HG02642 (cell line): ENCODE data around the gene SERBP1.
"Not testable (repeated sequence)": the region's sequence is repeated elsewhere in the genome, so short reads cannot be mapped to it uniquely, and the experiment has no call there.

Experiments used
- ATAC-seq: cut with Tn5 transposase; IDR thresholded peaks from one replicate; pipeline ENCODE4 v1.9.1; 2021; ENCODE audit warnings: mild to moderate bottlenecking; ENCODE audit not compliant: unreplicated experiment, poor library complexity

SERBP1 gene

GRCh38 chr1:67430358-67431155 is at the start of gene SERBP1:
Gene SERBP1, minus strand, starts transcription at chr1:67430402. Its CDS starts 102 bp downstream, at chr1:67430300.
- ATAC-seq: peak; percentile 88

DNA sequence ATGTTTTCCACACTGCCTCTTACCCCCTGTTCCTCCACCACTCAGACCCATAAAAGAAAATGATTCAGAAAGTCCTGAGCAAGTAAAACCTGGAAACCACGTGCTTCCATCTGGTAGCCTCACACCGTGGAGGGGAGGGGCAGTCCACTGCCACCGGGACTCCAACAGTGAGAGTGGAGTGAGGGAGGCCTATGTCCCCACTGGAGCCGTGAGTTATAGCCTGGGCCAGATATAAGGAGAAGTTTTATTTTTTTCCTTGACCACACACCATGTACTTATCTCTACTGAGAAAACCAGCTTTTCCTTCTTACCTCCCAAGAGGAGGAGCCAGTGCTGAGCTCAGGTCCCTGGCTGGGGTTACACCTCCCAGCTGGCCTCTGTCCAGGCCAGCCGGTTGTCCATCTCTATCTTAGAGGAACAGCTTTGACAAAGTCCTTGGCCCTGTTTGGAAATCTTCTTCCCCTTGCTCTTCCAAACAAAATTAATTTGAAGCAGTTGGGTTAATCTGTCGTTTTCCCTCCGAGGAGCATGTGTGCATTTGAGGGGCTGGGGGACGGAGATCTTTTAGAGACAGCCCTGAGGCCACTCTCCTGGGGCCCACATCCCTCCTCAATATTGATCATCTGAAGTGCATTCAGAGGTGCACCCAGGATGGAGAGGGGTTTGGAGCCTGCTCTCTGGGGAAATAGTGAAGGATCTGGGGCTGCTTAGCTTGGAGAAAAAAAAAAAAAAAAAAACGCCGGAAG is 49.1 kb upstream of the SERBP1 start:
- ATAC-seq: no peak

GRCh38 chr1:67476906-67477305 is 46.7 kb upstream of the SERBP1 start:
- ATAC-seq: no peak

DNA sequence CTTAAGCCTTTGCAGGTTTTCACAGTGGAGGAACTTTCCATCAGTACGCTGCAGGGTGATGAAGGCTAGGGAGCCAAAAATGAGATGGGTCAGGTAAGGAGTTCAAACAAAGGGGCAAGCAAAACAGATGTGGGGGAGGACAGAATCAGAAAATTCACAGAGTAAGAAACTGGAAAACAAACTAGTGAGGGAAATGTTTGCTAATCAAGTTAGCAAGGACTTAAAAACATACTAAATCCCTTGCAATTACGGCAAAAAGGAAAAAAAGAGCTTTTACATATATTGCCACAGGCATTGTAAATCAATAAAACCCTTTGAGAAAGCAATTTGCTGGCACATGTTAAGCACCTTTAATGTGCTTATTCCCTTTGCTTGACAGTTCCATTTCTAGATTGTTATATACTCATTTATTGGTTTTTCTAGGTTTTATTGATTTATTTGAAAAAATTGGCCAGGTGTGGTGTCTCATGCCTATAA is 45.8 kb upstream of the SERBP1 start:
- no peak for ATAC-seq

DNA sequence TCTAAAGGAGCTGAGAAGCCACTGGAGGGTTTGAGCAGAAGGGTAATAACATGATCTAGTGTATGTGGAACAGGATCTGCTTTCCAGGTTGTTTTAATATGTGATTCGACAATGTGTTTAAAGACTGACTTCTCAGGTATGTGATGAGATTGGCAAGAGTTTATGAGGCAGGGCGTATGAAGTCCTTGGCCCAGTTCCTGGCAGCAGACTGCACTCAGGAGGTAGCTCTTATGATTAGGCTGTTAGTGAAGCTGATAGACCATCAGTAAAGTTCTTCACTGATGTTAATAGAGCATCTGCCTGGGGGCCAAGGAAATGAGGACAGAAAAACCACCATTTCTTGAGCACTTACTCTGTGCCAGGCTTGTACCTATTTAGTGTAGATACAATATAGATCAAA is 41.9 kb upstream of the SERBP1 start:
- no peak for ATAC-seq

- no peak for ATAC-seq
These were observed 39.2 kb upstream of the SERBP1 start for GRCh38 chr1:67469431-67469830.

GRCh38 chr1:67468066-67468718 is 38.0 kb upstream of the SERBP1 start:
- no peak for ATAC-seq

DNA sequence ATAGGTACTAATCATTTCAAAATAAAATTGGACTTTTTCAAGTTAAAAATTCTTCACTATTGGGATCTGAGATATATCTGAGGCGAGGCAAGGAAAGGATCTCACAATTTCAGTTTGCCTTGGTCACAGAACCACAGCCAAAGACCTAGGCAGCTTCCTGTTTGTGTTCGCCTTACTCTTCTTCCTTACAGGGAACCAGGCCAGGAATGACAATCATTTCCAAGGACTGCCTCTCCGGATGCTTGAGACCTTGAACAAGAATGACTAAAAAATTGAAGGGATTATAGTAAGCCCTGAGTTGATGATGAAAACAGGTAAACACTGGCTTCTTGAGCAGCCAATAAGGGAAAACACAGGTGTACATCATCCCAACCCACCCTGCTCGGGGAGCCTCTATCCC is 35.2 kb upstream of the SERBP1 start:
- ATAC-seq: no peak

DNA sequence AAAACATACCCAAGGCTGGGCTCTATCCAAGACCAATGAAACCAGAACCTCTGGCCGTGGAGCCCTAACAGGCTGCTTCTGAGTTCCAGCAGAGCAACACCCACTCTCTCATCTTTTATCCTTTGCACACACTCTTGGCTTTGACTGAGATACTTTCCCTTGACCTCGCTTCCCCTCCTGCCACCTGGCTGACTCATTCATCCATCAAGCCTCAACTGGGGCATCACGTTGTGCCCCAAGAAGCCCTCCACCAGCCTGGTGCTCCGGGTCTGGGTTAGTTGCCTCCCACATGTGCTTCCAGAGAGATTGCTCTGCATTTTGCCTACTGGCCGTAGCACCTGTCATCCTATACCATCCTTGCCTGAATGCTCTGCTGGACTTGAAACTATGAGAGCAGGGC is 34.5 kb upstream of the SERBP1 start:
- no peak for ATAC-seq

GRCh38 chr1:67464058-67464457 is 33.9 kb upstream of the SERBP1 start:
- ATAC-seq: no peak

GRCh38 chr1:67463298-67463955 is 33.2 kb upstream of the SERBP1 start:
- ATAC-seq: no peak

DNA sequence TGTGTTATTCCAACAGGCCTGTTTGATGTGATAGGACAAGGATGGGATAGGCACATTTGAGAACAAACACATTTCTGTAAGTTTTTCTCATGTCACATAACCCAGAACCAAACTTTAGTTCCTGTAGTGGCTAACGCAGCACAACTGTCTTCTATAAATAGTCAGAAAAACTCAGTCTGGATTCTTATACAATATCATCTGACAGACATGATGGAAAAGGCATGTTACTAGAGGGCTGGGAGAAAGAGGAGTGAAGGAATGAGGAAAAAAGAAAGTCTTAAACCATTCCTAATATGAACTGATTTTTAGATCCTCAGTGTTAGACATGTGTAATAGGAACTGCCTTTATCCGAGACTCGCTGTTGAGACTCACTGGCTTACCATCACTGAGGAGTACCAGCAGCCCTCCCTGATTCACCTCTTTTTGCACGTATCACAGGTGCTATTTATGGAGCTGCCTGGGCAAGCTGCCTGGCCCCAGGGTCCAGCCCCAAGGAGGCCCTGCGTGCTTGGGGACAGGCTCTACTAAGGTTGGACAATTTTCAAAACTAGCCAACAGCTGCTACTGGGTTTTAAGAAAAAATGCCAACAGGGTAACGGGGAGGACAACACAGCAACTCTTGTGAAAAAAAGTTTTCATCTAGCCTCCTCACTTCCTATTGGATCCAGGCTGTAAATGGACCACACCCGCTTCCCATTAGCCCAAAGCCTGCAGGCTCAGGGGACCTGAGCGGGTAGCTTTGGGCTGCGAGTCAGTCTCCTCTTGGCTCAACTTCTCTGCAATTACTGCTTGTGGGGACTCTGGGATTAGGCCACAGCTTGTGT is 30.7 kb upstream of the SERBP1 start:
- ATAC-seq: no peak

GRCh38 chr1:67459068-67459467 is 28.9 kb upstream of the SERBP1 start:
- ATAC-seq: no peak

DNA sequence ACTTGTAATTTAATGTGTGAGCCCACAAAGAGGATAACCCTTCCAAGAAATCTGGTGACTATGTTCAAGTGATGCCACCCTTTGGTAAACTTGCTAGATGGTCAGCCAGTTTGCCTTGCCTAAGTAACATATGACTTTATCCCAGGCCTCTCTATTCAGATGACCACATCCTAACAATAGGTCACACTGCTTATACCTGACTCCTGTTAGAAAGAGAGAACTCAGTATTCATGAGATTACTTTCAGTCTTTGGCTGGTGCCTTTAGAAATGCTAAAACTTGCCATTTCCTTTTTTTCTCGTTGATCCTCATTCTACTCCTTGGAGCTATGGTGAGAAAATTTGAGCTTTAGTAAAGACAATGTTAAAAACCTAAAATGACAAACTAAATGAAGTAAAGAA is 28.5 kb upstream of the SERBP1 start:
- ATAC-seq: no peak

DNA sequence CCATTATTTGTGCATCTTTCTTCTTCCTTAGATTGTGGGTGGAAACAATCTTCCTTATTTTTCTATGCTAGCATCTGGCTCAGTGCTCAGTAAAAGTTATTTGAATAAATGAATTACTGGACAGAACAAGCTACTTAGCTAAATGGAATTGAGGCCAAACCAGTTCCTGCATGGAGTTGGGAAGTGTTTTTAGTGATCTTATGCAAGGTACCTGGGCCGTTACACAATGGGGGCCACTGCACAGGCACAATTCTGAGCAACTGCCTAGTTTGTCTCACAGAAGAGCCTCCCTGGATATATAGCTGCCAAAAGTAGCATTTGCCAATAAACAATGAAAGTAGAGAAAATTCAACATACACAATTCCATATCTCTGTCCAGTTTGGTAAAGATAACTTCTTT is 27.0 kb upstream of the SERBP1 start:
- no peak for ATAC-seq

DNA sequence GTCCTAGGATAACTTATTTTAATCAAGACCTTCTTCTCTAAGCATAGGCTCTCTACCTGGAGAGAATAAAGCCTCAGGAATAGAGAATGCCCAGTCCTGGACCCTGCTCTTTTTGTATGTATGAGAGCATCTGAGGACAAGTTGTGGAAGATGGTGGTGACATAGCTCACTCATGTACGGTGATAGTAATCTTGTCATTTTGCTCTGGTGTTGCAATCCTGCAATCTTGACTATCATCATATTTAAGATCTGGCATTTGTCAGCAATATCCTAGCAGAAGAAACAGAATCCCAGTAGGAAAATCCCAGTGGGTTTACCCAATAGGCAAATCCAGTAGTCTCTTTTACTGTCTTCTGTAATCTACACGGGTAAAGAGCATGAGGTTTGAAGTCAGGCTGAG is 21.6 kb upstream of the SERBP1 start:
- no peak for ATAC-seq

GRCh38 chr1:67451356-67451755 is 21.2 kb upstream of the SERBP1 start:
- no peak for ATAC-seq

- no peak for ATAC-seq
These were observed 16.7 kb upstream of the SERBP1 start for GRCh38 chr1:67446893-67447292.

GRCh38 chr1:67446014-67446413 is 15.8 kb upstream of the SERBP1 start:
- not testable (repeated sequence) for ATAC-seq
